Measurements from ENCODE around the gene TIPRL.

The TIPRL gene

GRCh38 chr1:168216171-168216570 lies 37.4 kb downstream of the TIPRL start:
- H3K9ac ChIP-seq (ENCODE audit: insufficient read length, low read depth), result no peak overlapping the region
- no peaks in the 10 kb centered on the region for H3K36me3 ChIP-seq (ENCODE audit: insufficient read depth, insufficient read length, low read length)
- H3K9me3 ChIP-seq (ENCODE audit: insufficient read depth, low read length), result peaks cover 14% of the 10 kb centered on the region
- TF ChIP-seq YY1 (IDR thresholded peaks at IDR 0.05; ENCODE audit: insufficient read depth, insufficient read length) (no peak), SUZ12 (IDR thresholded peaks at IDR 0.05; ENCODE audit: extremely low read depth, insufficient read depth, insufficient read length) (no peak), ZNF274 (IDR thresholded peaks at IDR 0.05; ENCODE audit: low read depth, low read length) (no peak)
- no peaks in the 10 kb centered on the region for H3K4me1 ChIP-seq (ENCODE audit: insufficient read depth, insufficient read length)
- no peak for DNase-seq (ENCODE audit: low read depth, low spot score)
- H3K4me3 ChIP-seq (ENCODE audit: insufficient read length, low read depth), result no peak overlapping the region
- no peaks in the 10 kb centered on the region for H3K27me3 ChIP-seq (ENCODE audit: insufficient read depth, insufficient read length)

GRCh38 chr1:168217664-168218063 lies 38.9 kb downstream of the TIPRL start:
- Histone ChIP-seq H3K9me3 (ENCODE audit: insufficient read depth, low read length) (peaks cover 8% of the 10 kb centered on the region), H3K36me3 (ENCODE audit: insufficient read depth, insufficient read length, low read length) (no peaks in the 10 kb centered on the region), H3K27me3 (ENCODE audit: insufficient read depth, insufficient read length) (no peaks in the 10 kb centered on the region), H3K4me3 (ENCODE audit: insufficient read length, low read depth) (no peak overlapping the region), H3K4me1 (ENCODE audit: insufficient read depth, insufficient read length) (no peaks in the 10 kb centered on the region), H3K9ac (ENCODE audit: insufficient read length, low read depth) (no peak overlapping the region)
- TF ChIP-seq ZNF274 (IDR thresholded peaks at IDR 0.05; ENCODE audit: low read depth, low read length) (no peak), SUZ12 (IDR thresholded peaks at IDR 0.05; ENCODE audit: extremely low read depth, insufficient read depth, insufficient read length) (no peak)
- DNase-seq (ENCODE audit: low read depth, low spot score), result no peak

DNA sequence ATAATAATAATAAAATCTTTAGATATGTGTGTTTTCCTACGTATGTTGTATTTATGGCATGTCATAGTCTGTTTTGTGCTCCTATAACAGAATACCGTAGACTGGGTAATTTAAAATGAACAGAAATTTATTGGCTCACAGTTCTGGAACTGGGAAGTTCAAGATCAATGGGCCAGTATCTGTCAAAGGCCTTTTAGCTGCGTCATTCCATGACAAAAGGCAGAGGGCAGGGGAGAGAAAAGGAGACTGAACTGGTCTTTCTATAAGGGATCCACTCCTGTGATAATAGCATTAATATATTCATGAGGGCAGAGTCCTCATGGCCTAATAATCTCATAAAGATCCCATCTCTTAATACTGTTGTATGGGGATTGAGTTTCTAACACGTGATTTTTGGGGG lies 39.9 kb downstream of the TIPRL start:
- no peak overlapping the region for H3K9ac ChIP-seq (ENCODE audit: insufficient read length, low read depth)
- no peak for DNase-seq (ENCODE audit: low read depth, low spot score)
- H3K4me1 ChIP-seq (ENCODE audit: insufficient read depth, insufficient read length), result no peaks in the 10 kb centered on the region
- no peaks in the 10 kb centered on the region for H3K27me3 ChIP-seq (ENCODE audit: insufficient read depth, insufficient read length)
- H3K36me3 ChIP-seq (ENCODE audit: insufficient read depth, insufficient read length, low read length), result no peaks in the 10 kb centered on the region
- peaks cover 8% of the 10 kb centered on the region for H3K9me3 ChIP-seq (ENCODE audit: insufficient read depth, low read length)
- no peak overlapping the region for H3K4me3 ChIP-seq (ENCODE audit: insufficient read length, low read depth)
- TF ChIP-seq SUZ12 (IDR thresholded peaks at IDR 0.05; ENCODE audit: extremely low read depth, insufficient read depth, insufficient read length), result no peak
- no peak for TF ChIP-seq YY1 (IDR thresholded peaks at IDR 0.05; ENCODE audit: insufficient read depth, insufficient read length)
- TF ChIP-seq ZNF274 (IDR thresholded peaks at IDR 0.05; ENCODE audit: low read depth, low read length), result no peak

DNA sequence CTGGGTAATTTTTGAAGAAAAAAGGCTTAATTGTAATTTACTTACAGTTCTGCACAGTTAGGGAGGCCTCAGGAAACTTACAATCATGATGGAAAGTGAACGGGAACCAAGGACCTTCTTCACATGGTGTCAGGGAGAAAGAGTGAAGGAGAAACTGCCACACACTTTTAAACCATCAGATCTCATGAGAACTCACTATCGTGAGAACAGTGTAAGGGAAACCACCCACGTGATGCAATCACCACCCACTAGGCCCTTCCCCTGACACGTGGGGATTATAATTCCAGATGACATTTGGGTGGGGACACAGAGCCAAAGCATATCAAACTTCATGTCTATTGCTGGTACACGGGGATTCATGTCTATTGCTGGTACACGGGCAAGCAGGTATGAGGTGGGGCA lies 41.7 kb downstream of the TIPRL start:
- Histone ChIP-seq H3K9me3 (ENCODE audit: insufficient read depth, low read length) (peaks cover 24% of the 10 kb centered on the region), H3K9ac (ENCODE audit: insufficient read length, low read depth) (no peak overlapping the region), H3K27me3 (ENCODE audit: insufficient read depth, insufficient read length) (no peaks in the 10 kb centered on the region), H3K4me3 (ENCODE audit: insufficient read length, low read depth) (no peak overlapping the region), H3K4me1 (ENCODE audit: insufficient read depth, insufficient read length) (no peaks in the 10 kb centered on the region), H3K36me3 (ENCODE audit: insufficient read depth, insufficient read length, low read length) (no peaks in the 10 kb centered on the region)
- no peak for DNase-seq (ENCODE audit: low read depth, low spot score)
- TF ChIP-seq YY1 (IDR thresholded peaks at IDR 0.05; ENCODE audit: insufficient read depth, insufficient read length), result no peak
- no peak for TF ChIP-seq SUZ12 (IDR thresholded peaks at IDR 0.05; ENCODE audit: extremely low read depth, insufficient read depth, insufficient read length)

DNA sequence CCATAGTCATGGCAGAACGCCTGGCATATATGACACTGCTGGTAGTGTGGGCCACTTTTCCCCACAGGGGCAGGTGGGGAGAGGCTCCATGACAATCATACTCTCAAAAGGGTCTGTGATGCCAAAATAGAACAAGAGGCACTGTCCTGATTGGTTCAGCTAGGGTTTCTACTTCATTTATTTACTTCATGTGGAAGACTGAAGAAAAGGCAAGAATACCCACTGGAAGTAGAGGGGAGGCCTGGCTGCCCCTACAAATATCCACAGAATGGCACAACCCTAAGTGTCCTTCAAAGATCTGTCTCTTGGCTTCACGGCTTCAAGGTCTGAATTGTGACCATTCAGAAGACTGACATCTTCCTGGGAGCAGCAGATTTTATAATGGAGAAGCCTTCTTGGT lies 42.5 kb downstream of the TIPRL start:
- peaks cover 24% of the 10 kb centered on the region for H3K9me3 ChIP-seq (ENCODE audit: insufficient read depth, low read length)
- no peaks in the 10 kb centered on the region for H3K4me1 ChIP-seq (ENCODE audit: insufficient read depth, insufficient read length)
- no peak overlapping the region for H3K9ac ChIP-seq (ENCODE audit: insufficient read length, low read depth)
- no peak for TF ChIP-seq SUZ12 (IDR thresholded peaks at IDR 0.05; ENCODE audit: extremely low read depth, insufficient read depth, insufficient read length)
- TF ChIP-seq YY1 (IDR thresholded peaks at IDR 0.05; ENCODE audit: insufficient read depth, insufficient read length), result no peak
- no peak for TF ChIP-seq ZNF274 (IDR thresholded peaks at IDR 0.05; ENCODE audit: low read depth, low read length)
- DNase-seq (ENCODE audit: low read depth, low spot score), result no peak
- H3K27me3 ChIP-seq (ENCODE audit: insufficient read depth, insufficient read length), result no peaks in the 10 kb centered on the region
- no peak overlapping the region for H3K4me3 ChIP-seq (ENCODE audit: insufficient read length, low read depth)
- H3K36me3 ChIP-seq (ENCODE audit: insufficient read depth, insufficient read length, low read length), result no peaks in the 10 kb centered on the region

GRCh38 chr1:168223261-168223660 lies 44.5 kb downstream of the TIPRL start:
- no peak for DNase-seq (ENCODE audit: low read depth, low spot score)
- H3K36me3 ChIP-seq (ENCODE audit: insufficient read depth, insufficient read length, low read length), result no peaks in the 10 kb centered on the region
- H3K4me1 ChIP-seq (ENCODE audit: insufficient read depth, insufficient read length), result no peaks in the 10 kb centered on the region
- H3K4me3 ChIP-seq (ENCODE audit: insufficient read length, low read depth), result no peak overlapping the region
- no peaks in the 10 kb centered on the region for H3K27me3 ChIP-seq (ENCODE audit: insufficient read depth, insufficient read length)
- H3K9ac ChIP-seq (ENCODE audit: insufficient read length, low read depth), result no peak overlapping the region
- peaks cover 24% of the 10 kb centered on the region for H3K9me3 ChIP-seq (ENCODE audit: insufficient read depth, low read length)
- TF ChIP-seq SUZ12 (IDR thresholded peaks at IDR 0.05; ENCODE audit: extremely low read depth, insufficient read depth, insufficient read length), result no peak
- no peak for TF ChIP-seq YY1 (IDR thresholded peaks at IDR 0.05; ENCODE audit: insufficient read depth, insufficient read length)
- TF ChIP-seq ZNF274 (IDR thresholded peaks at IDR 0.05; ENCODE audit: low read depth, low read length), result no peak

GRCh38 chr1:168223681-168224540 lies 45.1 kb downstream of the TIPRL start:
- no peak overlapping the region for H3K4me3 ChIP-seq (ENCODE audit: insufficient read length, low read depth)
- DNase-seq (ENCODE audit: low read depth, low spot score), result no peak
- TF ChIP-seq ZNF274 (IDR thresholded peaks at IDR 0.05; ENCODE audit: low read depth, low read length), result no peak
- no peak for TF ChIP-seq YY1 (IDR thresholded peaks at IDR 0.05; ENCODE audit: insufficient read depth, insufficient read length)
- TF ChIP-seq SUZ12 (IDR thresholded peaks at IDR 0.05; ENCODE audit: extremely low read depth, insufficient read depth, insufficient read length), result no peak
- peaks cover 24% of the 10 kb centered on the region for H3K9me3 ChIP-seq (ENCODE audit: insufficient read depth, low read length)
- no peak overlapping the region for H3K9ac ChIP-seq (ENCODE audit: insufficient read length, low read depth)
- no peaks in the 10 kb centered on the region for H3K4me1 ChIP-seq (ENCODE audit: insufficient read depth, insufficient read length)
- no peaks in the 10 kb centered on the region for H3K36me3 ChIP-seq (ENCODE audit: insufficient read depth, insufficient read length, low read length)
- no peaks in the 10 kb centered on the region for H3K27me3 ChIP-seq (ENCODE audit: insufficient read depth, insufficient read length)

Measured in NT2/D1 (cell line).